ENCODE measurements around the gene DBNL.

Gene DBNL

GRCh38 chr7:44079331-44080021 lies 35.0 kb downstream of the DBNL start:
- Histone ChIP-seq H3K36me3 (ENCODE audit: control insufficient read depth, low read length) (peaks cover 73% of the 10 kb centered on the region), H3K9me2 (replicated peaks; ENCODE audit: control insufficient read depth, low read length) (no peaks in the 10 kb centered on the region), H4K20me1 (ENCODE audit: control insufficient read depth, insufficient read depth, low read depth, low read length) (no peaks in the 10 kb centered on the region), H3K27ac (ENCODE audit: low read depth, low read length) (no peak overlapping the region), H3K27me3 (ENCODE audit: control insufficient read depth, low read length) (no peaks in the 10 kb centered on the region), H3K4me2 (ENCODE audit: low read length) (peak overlapping the region; percentile 97; the same call in 1 of the 2 replicates), H3K9me3 (ENCODE audit: control insufficient read depth, insufficient read depth, low read length) (no peaks in the 10 kb centered on the region), H3K79me2 (ENCODE audit: control insufficient read depth, low read length) (peaks cover 26% of the 10 kb centered on the region), H3F3A (ENCODE audit: control insufficient read depth, insufficient read depth) (peaks cover 3% of the 10 kb centered on the region; the same call in 1 of the 2 replicates), H3K4me1 (ENCODE audit: control insufficient read depth, low read length) (peaks cover 37% of the 10 kb centered on the region), H3K4me3 (ENCODE audit: low read length) (no peak overlapping the region)
- TF ChIP-seq CTCF (IDR thresholded peaks at IDR 0.05; ENCODE audit: low read depth, low read length, poor library complexity, severe bottlenecking) (no peak), EZH2phosphoT487 (IDR thresholded peaks at IDR 0.05; ENCODE audit: borderline replicate concordance, low read length) (no peak)

- no peak overlapping the region for H3K27ac ChIP-seq (ENCODE audit: low read depth, low read length)
- no peaks in the 10 kb centered on the region for H4K20me1 ChIP-seq (ENCODE audit: control insufficient read depth, insufficient read depth, low read depth, low read length)
- peaks cover 6% of the 10 kb centered on the region; the same call in 1 of the 2 replicates for H3F3A ChIP-seq (ENCODE audit: control insufficient read depth, insufficient read depth)
- H3K27me3 ChIP-seq (ENCODE audit: control insufficient read depth, low read length), result no peaks in the 10 kb centered on the region
- H3K4me3 ChIP-seq (ENCODE audit: low read length), result peak overlapping the region; percentile 99
- peaks cover 26% of the 10 kb centered on the region for H3K79me2 ChIP-seq (ENCODE audit: control insufficient read depth, low read length)
- peaks cover 37% of the 10 kb centered on the region for H3K4me1 ChIP-seq (ENCODE audit: control insufficient read depth, low read length)
- no peaks in the 10 kb centered on the region for H3K9me3 ChIP-seq (ENCODE audit: control insufficient read depth, insufficient read depth, low read length)
- H3K36me3 ChIP-seq (ENCODE audit: control insufficient read depth, low read length), result peaks cover 67% of the 10 kb centered on the region
- H3K9me2 ChIP-seq (replicated peaks; ENCODE audit: control insufficient read depth, low read length), result no peaks in the 10 kb centered on the region
- H3K4me2 ChIP-seq (ENCODE audit: low read length), result peak overlapping the region; percentile 97
- TF ChIP-seq CTCF (IDR thresholded peaks at IDR 0.05; ENCODE audit: low read depth, low read length, poor library complexity, severe bottlenecking), result no peak
- no peak for TF ChIP-seq EZH2phosphoT487 (IDR thresholded peaks at IDR 0.05; ENCODE audit: borderline replicate concordance, low read length)
These were observed 35.6 kb downstream of the DBNL start for GRCh38 chr7:44080118-44080517.

- Histone ChIP-seq H3K9me3 (ENCODE audit: control insufficient read depth, insufficient read depth, low read length) (no peaks in the 10 kb centered on the region), H3K79me2 (ENCODE audit: control insufficient read depth, low read length) (peaks cover 26% of the 10 kb centered on the region), H3K27ac (ENCODE audit: low read depth, low read length) (peak overlapping the region; percentile 90), H3K36me3 (ENCODE audit: control insufficient read depth, low read length) (peaks cover 60% of the 10 kb centered on the region), H3F3A (ENCODE audit: control insufficient read depth, insufficient read depth) (peaks cover 6% of the 10 kb centered on the region; the same call in 1 of the 2 replicates), H3K4me2 (ENCODE audit: low read length) (peak overlapping the region; percentile 97), H3K9me2 (replicated peaks; ENCODE audit: control insufficient read depth, low read length) (no peaks in the 10 kb centered on the region), H3K27me3 (ENCODE audit: control insufficient read depth, low read length) (no peaks in the 10 kb centered on the region), H4K20me1 (ENCODE audit: control insufficient read depth, insufficient read depth, low read depth, low read length) (no peaks in the 10 kb centered on the region), H3K4me1 (ENCODE audit: control insufficient read depth, low read length) (peaks cover 37% of the 10 kb centered on the region), H3K4me3 (ENCODE audit: low read length) (peak overlapping the region; percentile 99)
- no peak for TF ChIP-seq CTCF (IDR thresholded peaks at IDR 0.05; ENCODE audit: low read depth, low read length, poor library complexity, severe bottlenecking)
These were observed 36.3 kb downstream of the DBNL start for GRCh38 chr7:44080686-44081265.
